ENCODE data around the gene HMGN4.

DNA sequence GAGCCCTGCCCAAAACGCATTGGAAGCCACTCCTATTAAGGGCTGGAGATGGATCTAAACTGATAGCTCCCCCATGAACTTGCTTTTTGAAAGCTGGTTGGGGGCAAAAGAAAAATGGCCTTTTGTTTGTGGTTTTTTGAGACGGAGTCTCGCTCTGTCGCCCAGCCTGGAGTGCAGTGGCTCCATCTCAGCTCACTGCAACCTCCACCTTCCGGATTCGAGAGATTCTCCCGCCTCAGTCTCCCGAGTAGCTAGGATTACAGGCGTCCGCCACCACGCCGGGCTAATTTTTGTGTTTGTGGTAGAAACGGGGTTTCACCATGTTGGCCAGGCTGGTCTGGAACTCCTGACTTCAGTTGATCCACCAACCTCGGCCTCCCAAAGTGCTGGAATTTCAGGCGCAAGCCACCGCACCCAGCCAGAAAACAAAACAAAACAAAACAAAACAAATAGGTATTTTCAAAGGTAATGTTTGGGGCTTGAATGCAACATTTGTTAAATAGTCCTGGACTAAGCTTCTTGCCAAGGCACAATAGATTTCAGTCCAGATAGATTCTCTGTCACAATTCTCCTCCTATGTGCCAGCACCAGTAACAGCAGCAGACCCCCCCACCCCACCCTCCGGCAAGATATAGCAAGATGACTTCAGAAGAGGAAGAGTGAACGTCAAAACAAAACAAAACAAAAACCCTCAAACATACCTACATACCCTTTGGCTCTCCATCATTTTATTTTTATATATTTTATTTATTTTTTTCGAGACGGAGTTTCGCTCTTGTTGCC, 32.1 kb downstream of the HMGN4 start:
- TF ChIP-seq, protein P1, sequence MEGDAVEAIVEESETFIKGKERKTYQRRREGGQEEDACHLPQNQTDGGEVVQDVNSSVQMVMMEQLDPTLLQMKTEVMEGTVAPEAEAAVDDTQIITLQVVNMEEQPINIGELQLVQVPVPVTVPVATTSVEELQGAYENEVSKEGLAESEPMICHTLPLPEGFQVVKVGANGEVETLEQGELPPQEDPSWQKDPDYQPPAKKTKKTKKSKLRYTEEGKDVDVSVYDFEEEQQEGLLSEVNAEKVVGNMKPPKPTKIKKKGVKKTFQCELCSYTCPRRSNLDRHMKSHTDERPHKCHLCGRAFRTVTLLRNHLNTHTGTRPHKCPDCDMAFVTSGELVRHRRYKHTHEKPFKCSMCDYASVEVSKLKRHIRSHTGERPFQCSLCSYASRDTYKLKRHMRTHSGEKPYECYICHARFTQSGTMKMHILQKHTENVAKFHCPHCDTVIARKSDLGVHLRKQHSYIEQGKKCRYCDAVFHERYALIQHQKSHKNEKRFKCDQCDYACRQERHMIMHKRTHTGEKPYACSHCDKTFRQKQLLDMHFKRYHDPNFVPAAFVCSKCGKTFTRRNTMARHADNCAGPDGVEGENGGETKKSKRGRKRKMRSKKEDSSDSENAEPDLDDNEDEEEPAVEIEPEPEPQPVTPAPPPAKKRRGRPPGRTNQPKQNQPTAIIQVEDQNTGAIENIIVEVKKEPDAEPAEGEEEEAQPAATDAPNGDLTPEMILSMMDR (IDR thresholded peaks at IDR 0.05): no peak
- TF ChIP-seq USF1 (IDR thresholded peaks at IDR 0.05; ENCODE audit: borderline replicate concordance, low read depth) (no peak), MEF2A (IDR thresholded peaks at IDR 0.05; ENCODE audit: borderline replicate concordance, low read depth) (no peak), TCF12 (IDR thresholded peaks at IDR 0.05) (no peak)

Measured in SK-N-SH (cell line).